Stimulated activated memory B cell treated with anti-CD40 and anti-IgM and Interleukin-4, amounts not matched to agents 10 μg/mL and 1 μg/mL and 100 μg/mL, for 72 hours (primary cell): ENCODE results near the gene URM1.
"Not testable (repeated sequence)": the region's sequence is repeated elsewhere in the genome, so short reads cannot be mapped to it uniquely, and the experiment has no call there.

Experiments
- ATAC-seq: fragments of 150-1000 bp; cut with Tn5 transposase; 2 replicates; pipeline ENCODE4 v1.10.0; 2021
- H3K27ac Mint-ChIP-seq: one replicate; pipeline ENCODE4 v1.8.0; 2022; ENCODE audit warnings: mild to moderate bottlenecking, mixed read lengths
- H3K27me3 Mint-ChIP-seq: one replicate; pipeline ENCODE4 v1.8.0; 2022; ENCODE audit warnings: mixed read lengths
- H3K36me3 Mint-ChIP-seq: one replicate; pipeline ENCODE4 v1.8.0; 2022; ENCODE audit warnings: mixed read lengths
- H3K4me1 Mint-ChIP-seq: one replicate; pipeline ENCODE4 v1.8.0; 2022; ENCODE audit warnings: mixed read lengths
- H3K4me3 Mint-ChIP-seq: one replicate; pipeline ENCODE4 v1.8.0; 2022; ENCODE audit warnings: mild to moderate bottlenecking, moderate library complexity, mixed read lengths
- H3K9me3 Mint-ChIP-seq: one replicate; pipeline ENCODE4 v1.8.0; 2022; ENCODE audit warnings: mixed read lengths

URM1 gene

GRCh38 chr9:128405780-128406171 lies 34.6 kb downstream of the URM1 start:
- no peak overlapping the region for H3K4me3 Mint-ChIP-seq
- H3K36me3 Mint-ChIP-seq: no peaks in the 10 kb centered on the region
- no peaks in the 10 kb centered on the region for H3K9me3 Mint-ChIP-seq
- H3K27ac Mint-ChIP-seq: no peak overlapping the region
- ATAC-seq: no peak
- H3K27me3 Mint-ChIP-seq: peaks cover 34% of the 10 kb centered on the region
- no peaks in the 10 kb centered on the region for H3K4me1 Mint-ChIP-seq

GRCh38 chr9:128406848-128407391 lies 35.7 kb downstream of the URM1 start:
- Mint-ChIP-seq H3K4me1 (no peaks in the 10 kb centered on the region), H3K27me3 (peaks cover 45% of the 10 kb centered on the region)

GRCh38 chr9:128408963-128409431 lies 37.8 kb downstream of the URM1 start:
- Mint-ChIP-seq H3K4me1 (no peaks in the 10 kb centered on the region), H3K9me3 (no peaks in the 10 kb centered on the region), H3K27me3 (peaks cover 51% of the 10 kb centered on the region), H3K4me3 (no peak overlapping the region), H3K36me3 (no peaks in the 10 kb centered on the region), H3K27ac (no peak overlapping the region)
- no peak for ATAC-seq

More at GRCh38 chr9:128406848-128407391, 35.7 kb downstream of the URM1 start:
- H3K36me3 Mint-ChIP-seq: no peaks in the 10 kb centered on the region
- no peak overlapping the region for H3K27ac Mint-ChIP-seq
- no peak overlapping the region for H3K4me3 Mint-ChIP-seq
- no peaks in the 10 kb centered on the region for H3K9me3 Mint-ChIP-seq
- ATAC-seq: no peak

- peak; percentile 11 for ATAC-seq
- Mint-ChIP-seq H3K9me3 (no peaks in the 10 kb centered on the region), H3K36me3 (no peaks in the 10 kb centered on the region), H3K27ac (no peak overlapping the region), H3K4me1 (no peaks in the 10 kb centered on the region), H3K27me3 (peaks cover 56% of the 10 kb centered on the region), H3K4me3 (no peak overlapping the region)
Measured at GRCh38 chr9:128409450-128409849, 38.3 kb downstream of the URM1 start.

- Mint-ChIP-seq H3K9me3 (no peaks in the 10 kb centered on the region), H3K4me3 (no peak overlapping the region), H3K36me3 (no peaks in the 10 kb centered on the region), H3K4me1 (no peaks in the 10 kb centered on the region), H3K27me3 (peaks cover 59% of the 10 kb centered on the region), H3K27ac (no peak overlapping the region)
- no peak for ATAC-seq
Measured at GRCh38 chr9:128409978-128410377, 38.8 kb downstream of the URM1 start.

- no peaks in the 10 kb centered on the region for H3K36me3 Mint-ChIP-seq
- H3K9me3 Mint-ChIP-seq: no peaks in the 10 kb centered on the region
- no peak for ATAC-seq
- H3K4me3 Mint-ChIP-seq: no peak overlapping the region
- no peaks in the 10 kb centered on the region for H3K4me1 Mint-ChIP-seq
- H3K27me3 Mint-ChIP-seq: peaks cover 59% of the 10 kb centered on the region
- no peak overlapping the region for H3K27ac Mint-ChIP-seq
Measured at GRCh38 chr9:128411364-128412119, 40.4 kb downstream of the URM1 start.

- H3K36me3 Mint-ChIP-seq: no peaks in the 10 kb centered on the region
- peaks cover 59% of the 10 kb centered on the region for H3K27me3 Mint-ChIP-seq
- no peaks in the 10 kb centered on the region for H3K9me3 Mint-ChIP-seq
- ATAC-seq: no peak
- H3K27ac Mint-ChIP-seq: no peak overlapping the region
- H3K4me1 Mint-ChIP-seq: no peaks in the 10 kb centered on the region
- H3K4me3 Mint-ChIP-seq: no peak overlapping the region
Measured at GRCh38 chr9:128412120-128412790, 41.1 kb downstream of the URM1 start.

GRCh38 chr9:128413728-128414127 lies 42.6 kb downstream of the URM1 start:
- not testable (repeated sequence) for H3K9me3 Mint-ChIP-seq, H3K4me3 Mint-ChIP-seq, H3K27ac Mint-ChIP-seq, H3K4me1 Mint-ChIP-seq, ATAC-seq, H3K36me3 Mint-ChIP-seq
- H3K27me3 Mint-ChIP-seq: peaks cover 64% of the 10 kb centered on the region

GRCh38 chr9:128414461-128414860 lies 43.3 kb downstream of the URM1 start:
- no peak overlapping the region for H3K4me3 Mint-ChIP-seq
- H3K27me3 Mint-ChIP-seq: peaks cover 72% of the 10 kb centered on the region
- H3K4me1 Mint-ChIP-seq: peaks cover 4% of the 10 kb centered on the region
- H3K36me3 Mint-ChIP-seq: no peaks in the 10 kb centered on the region
- H3K9me3 Mint-ChIP-seq: no peaks in the 10 kb centered on the region
- ATAC-seq: no peak
- no peak overlapping the region for H3K27ac Mint-ChIP-seq

GRCh38 chr9:128415281-128415680 lies 44.1 kb downstream of the URM1 start:
- no peaks in the 10 kb centered on the region for H3K36me3 Mint-ChIP-seq
- H3K27me3 Mint-ChIP-seq: peaks cover 73% of the 10 kb centered on the region
- peaks cover 10% of the 10 kb centered on the region for H3K4me1 Mint-ChIP-seq
- no peak overlapping the region for H3K4me3 Mint-ChIP-seq
- H3K9me3 Mint-ChIP-seq: no peaks in the 10 kb centered on the region
- no peak overlapping the region for H3K27ac Mint-ChIP-seq
- no peak for ATAC-seq

- no peak overlapping the region for H3K4me3 Mint-ChIP-seq
- no peaks in the 10 kb centered on the region for H3K9me3 Mint-ChIP-seq
- ATAC-seq: no peak
- H3K27ac Mint-ChIP-seq: no peak overlapping the region
- H3K27me3 Mint-ChIP-seq: peaks cover 66% of the 10 kb centered on the region
- H3K36me3 Mint-ChIP-seq: no peaks in the 10 kb centered on the region
- peaks cover 10% of the 10 kb centered on the region for H3K4me1 Mint-ChIP-seq
Measured at GRCh38 chr9:128416014-128416413, 44.8 kb downstream of the URM1 start.

GRCh38 chr9:128416432-128417019 lies 45.4 kb downstream of the URM1 start:
- Mint-ChIP-seq H3K4me1 (peaks cover 14% of the 10 kb centered on the region), H3K27ac (no peak overlapping the region), H3K27me3 (peaks cover 61% of the 10 kb centered on the region), H3K4me3 (no peak overlapping the region), H3K36me3 (no peaks in the 10 kb centered on the region), H3K9me3 (no peaks in the 10 kb centered on the region)
- ATAC-seq: no peak

- no peak for ATAC-seq
- H3K27me3 Mint-ChIP-seq: peaks cover 60% of the 10 kb centered on the region
- H3K4me1 Mint-ChIP-seq: peaks cover 14% of the 10 kb centered on the region
- H3K9me3 Mint-ChIP-seq: no peaks in the 10 kb centered on the region
- H3K27ac Mint-ChIP-seq: peak overlapping the region; percentile 27
- peak overlapping the region; percentile 79 for H3K4me3 Mint-ChIP-seq
- no peaks in the 10 kb centered on the region for H3K36me3 Mint-ChIP-seq
Measured at GRCh38 chr9:128419061-128419925, 48.1 kb downstream of the URM1 start.

- Mint-ChIP-seq H3K4me3 (peak overlapping the region; percentile 79), H3K27me3 (peaks cover 60% of the 10 kb centered on the region), H3K27ac (peak overlapping the region; percentile 27), H3K36me3 (no peaks in the 10 kb centered on the region), H3K9me3 (no peaks in the 10 kb centered on the region), H3K4me1 (peaks cover 14% of the 10 kb centered on the region)
- peak; percentile 89 for ATAC-seq
Measured at GRCh38 chr9:128420060-128420650, 49.0 kb downstream of the URM1 start.
